Pancreas (tissue), 10 donors: ENCODE measurements around the gene NDFIP1. TPM values are rescaled to one million over a fixed set of nuclear protein-coding genes. Genes with fewer than 3 reads are reported as not detected.
"Not testable (repeated sequence)": the region's sequence is repeated elsewhere in the genome, so short reads cannot be mapped to it uniquely, and the experiment has no call there.

Experiments used
- ATAC-seq, 4 donors: fragments of 200-7000 bp; cut with Tn5 transposase; one replicate each; pipeline versions ENCODE4 v1.8.0 to v1.9.1; 2020; ENCODE audit warnings: mild to moderate bottlenecking in 4 of 4, moderate library complexity in 4 of 4
- DNase-seq, 6 donors: peaks; one replicate each; pipeline ENCODE4 v3.0.0-alpha.2; 2020
- FAIRE-seq: peaks from 2 replicates; lab custom pipeline; 2012; peaks lifted over from hg19 to GRCh38; lab: Jason Lieb, UNC
- H3K27ac ChIP-seq, 4 donors: fragments of 200-600 bp; sonication (generic); 1 replicate in 3 of 4; 2 replicates in 1 of 4; pipeline versions ENCODE4 v1.5.0 to v1.8.0; 2020
- H3K27me3 ChIP-seq, 4 donors: fragments of 200-600 bp; one replicate each; pipeline ENCODE4 v1.8.0; 2021
- H3K36me3 ChIP-seq, 3 donors: fragments of 200-600 bp; sonication (generic) in 1 of 3; one replicate each; pipeline versions ENCODE4 v1.5.0 to v1.8.0; 2020 to 2021
- H3K4me1 ChIP-seq, 3 donors: fragments of 200-600 bp; one replicate each; pipeline ENCODE4 v1.8.0; 2021
- H3K4me3 ChIP-seq, 4 donors: fragments of 200-600 bp; sonication (generic) in 2 of 4; one replicate each; pipeline versions ENCODE4 v1.5.0 to v1.8.0; 2020 to 2021
- H3K9me3 ChIP-seq, 4 donors: fragments of 200-600 bp; one replicate each; pipeline ENCODE4 v1.8.0; 2021
- CTCF ChIP-seq, 4 donors: fragments of 200-600 bp; sonication (generic) in 3 of 4; IDR thresholded peaks; one replicate each; pipeline versions ENCODE4 v1.5.0 to v1.8.0; 2021; ENCODE audit warnings: antibody characterized with exemption in 4 of 4
- WGBS, 2 donors: extraction: QIAGEN DNeasy Blood & Tissue Kit; methylation state at CpG; one replicate each; pipeline ENCODE4 v1.1.7; 2013; 5-methylcytosine and 5-hydroxymethylcytosine counted together
- intact Hi-C, 3 donors: fragments of 100-400 bp; cut with DNase I; formaldehyde crosslinking; loops; one replicate each; pipeline versions ENCODE4 v1.11.1 to v1.14.2; 2022
- polyA plus RNA-seq, 2 donors: library from polyadenylated mRNA; stranded (reverse); fragments of 200-250 nt; gene quantifications; one replicate each; pipeline ENCODE4 v1.2.3, GENCODE V29; 2013
- total RNA-seq, 6 donors: library from RNA; stranded (reverse); fragmentation: NEBNext Ultra II Directional in 4 of 6; extraction: Animal tissue kit (Norgen Biotek cat#: 25700) in 4 of 6; gene quantifications; one replicate each; pipeline versions ENCODE4 v1.2.1 to v1.2.4, GENCODE V29; 2021 to 2023
- donor health status: healthy with polysubstance abuse.
- donor health status: DM: no; HTN: no; CAD: no; lungs with moderate emphysema.
- donor health status: DM: no; HTN: no; CAD: no.
- donor health status: control.
- donor health status: control.
- donor health status: Bipolar disorder and iron deficiency.
- donor health status: DM: yes; HTN: yes; CAD: no.
- donor health status: DM: no; HTN: no; CAD: no.
- donor health status: DM: no; HTN: no; CAD: no.
- donor health status: DM: yes; HTN: yes; CAD: no.

Gene NDFIP1
- total and polyA plus RNA-seq, 8 donors, result 15.7 to 50.1 (median 33.7) TPM

- Histone ChIP-seq H3K36me3 (no peaks in the 10 kb centered on the region), H3K27me3 (no peaks in the 10 kb centered on the region), H3K4me1 (no peaks in the 10 kb centered on the region), H3K4me3 (no peak overlapping the region), H3K9me3 (no peaks in the 10 kb centered on the region), H3K27ac (no peak overlapping the region)
- DNase-seq (no peak), ATAC-seq (no peak), FAIRE-seq (no peak)
- TF ChIP-seq CTCF (IDR thresholded peaks at IDR 0.05), result no peak
- intact Hi-C loops, result no loop called here
Measured at GRCh38 chr5:142082182-142082781, 26.3 kb upstream of the NDFIP1 start.

- Histone ChIP-seq H3K27ac (no peak overlapping the region), H3K36me3 (no peaks in the 10 kb centered on the region), H3K4me1 (no peaks in the 10 kb centered on the region), H3K27me3 (no peaks in the 10 kb centered on the region), H3K9me3 (no peaks in the 10 kb centered on the region), H3K4me3 (no peak overlapping the region)
- ATAC-seq, result no peak
- FAIRE-seq, result no peak
- intact Hi-C loops, result no loop called here
- TF ChIP-seq CTCF (IDR thresholded peaks at IDR 0.05), result no peak
- no peak for DNase-seq
Measured at GRCh38 chr5:142086229-142086628, 22.4 kb upstream of the NDFIP1 start.

GRCh38 chr5:142086679-142087078 is 21.9 kb upstream of the NDFIP1 start:
- no peak overlapping the region for H3K27ac ChIP-seq
- H3K4me1 ChIP-seq, result no peaks in the 10 kb centered on the region
- no peak for TF ChIP-seq CTCF (IDR thresholded peaks at IDR 0.05)
- H3K36me3 ChIP-seq, result no peaks in the 10 kb centered on the region
- H3K4me3 ChIP-seq, result no peak overlapping the region
- intact Hi-C loops, result no loop called here
- FAIRE-seq, result no peak
- no peak for DNase-seq
- no peaks in the 10 kb centered on the region for H3K27me3 ChIP-seq
- H3K9me3 ChIP-seq, result no peaks in the 10 kb centered on the region
- no peak for ATAC-seq
- WGBS, 2 donors, result 59 to 69% methylated on average over 2 of the region's 2 CpGs

- no peak overlapping the region for H3K27ac ChIP-seq
- no peak for DNase-seq
- H3K9me3 ChIP-seq, result no peaks in the 10 kb centered on the region
- no peak for TF ChIP-seq CTCF (IDR thresholded peaks at IDR 0.05)
- intact Hi-C loops, result no loop called here
- no peaks in the 10 kb centered on the region for H3K36me3 ChIP-seq
- FAIRE-seq, result no peak
- no peaks in the 10 kb centered on the region for H3K27me3 ChIP-seq
- WGBS, 2 donors, result 84 to 88% methylated on average over 12 of the region's 12 CpGs
- no peaks in the 10 kb centered on the region for H3K4me1 ChIP-seq
- no peak for ATAC-seq
- H3K4me3 ChIP-seq, result no peak overlapping the region
Measured at GRCh38 chr5:142087920-142088679, 20.5 kb upstream of the NDFIP1 start.

GRCh38 chr5:142088855-142089479 is 19.6 kb upstream of the NDFIP1 start:
- H3K36me3 ChIP-seq, H3K27ac ChIP-seq, FAIRE-seq, DNase-seq, H3K27me3 ChIP-seq, intact Hi-C loops, H3K9me3 ChIP-seq, H3K4me3 ChIP-seq, ATAC-seq, H3K4me1 ChIP-seq: not testable (repeated sequence)
- 66 to 71% methylated on average over 15 of the region's 15 CpGs for WGBS, 2 donors
